ENCODE results near the gene CLEC10A. TPM values are rescaled to one million over a fixed set of nuclear protein-coding genes. Genes with fewer than 3 reads are reported as not detected.

Gene CLEC10A
- total RNA-seq, 4 donors from 2014 or later = 1.6 to 3.3 (median 1.7) TPM

DNA sequence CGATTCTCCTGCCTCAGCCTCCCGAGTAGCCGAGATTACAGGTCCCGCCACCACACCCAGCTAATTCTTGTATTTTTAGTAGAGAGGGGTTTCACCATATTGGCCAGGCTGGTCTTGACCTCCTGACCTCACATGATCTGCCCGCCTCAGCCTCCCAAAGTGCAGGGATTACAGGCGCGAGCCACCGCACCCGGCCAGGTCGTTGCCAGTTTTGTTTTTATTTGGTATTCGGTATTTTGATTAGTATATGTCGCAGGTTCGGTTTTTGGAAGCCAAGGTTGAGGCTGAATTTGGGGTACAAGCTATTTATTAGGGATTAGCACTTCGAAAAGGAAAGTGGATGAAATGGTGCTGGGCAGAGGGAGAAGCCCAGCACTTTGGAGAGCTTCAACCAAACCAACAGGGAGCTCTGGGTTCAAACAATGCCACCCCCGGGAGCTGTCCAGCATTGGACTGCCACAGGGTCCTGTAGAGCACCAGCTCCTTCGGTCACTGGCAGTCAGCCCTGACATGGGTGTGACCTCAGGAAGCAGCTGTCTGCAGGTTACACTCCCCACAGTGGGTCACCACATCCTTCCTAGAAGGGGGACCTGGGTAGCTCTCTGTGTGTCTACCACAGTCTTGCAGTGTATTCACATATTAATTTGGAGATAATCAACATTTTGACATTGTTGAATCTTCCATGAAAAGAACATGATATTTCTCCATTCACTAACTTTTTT lies 1.5 kb upstream of the CLEC10A start:
- Histone ChIP-seq H3K27me3 (peaks cover 2% of the 10 kb centered on the region), H3K4me3 (no peak overlapping the region), H3K4me1 (peaks cover 3% of the 10 kb centered on the region), H3K9me3 (no peaks in the 10 kb centered on the region), H3K27ac (no peak overlapping the region), H3K36me3 (no peaks in the 10 kb centered on the region)
- no peak for DNase-seq (ENCODE audit: low spot score in 2 of 2)
- WGBS = 83% methylated on average over 16 of the region's 16 CpGs
- TF ChIP-seq POLR2AphosphoS5 (IDR thresholded peaks at IDR 0.05) (no peak), POLR2A (IDR thresholded peaks at IDR 0.05) (no peak), EP300 (IDR thresholded peaks at IDR 0.05) (no peak), CTCF (IDR thresholded peaks at IDR 0.05) (no peak)

DNA sequence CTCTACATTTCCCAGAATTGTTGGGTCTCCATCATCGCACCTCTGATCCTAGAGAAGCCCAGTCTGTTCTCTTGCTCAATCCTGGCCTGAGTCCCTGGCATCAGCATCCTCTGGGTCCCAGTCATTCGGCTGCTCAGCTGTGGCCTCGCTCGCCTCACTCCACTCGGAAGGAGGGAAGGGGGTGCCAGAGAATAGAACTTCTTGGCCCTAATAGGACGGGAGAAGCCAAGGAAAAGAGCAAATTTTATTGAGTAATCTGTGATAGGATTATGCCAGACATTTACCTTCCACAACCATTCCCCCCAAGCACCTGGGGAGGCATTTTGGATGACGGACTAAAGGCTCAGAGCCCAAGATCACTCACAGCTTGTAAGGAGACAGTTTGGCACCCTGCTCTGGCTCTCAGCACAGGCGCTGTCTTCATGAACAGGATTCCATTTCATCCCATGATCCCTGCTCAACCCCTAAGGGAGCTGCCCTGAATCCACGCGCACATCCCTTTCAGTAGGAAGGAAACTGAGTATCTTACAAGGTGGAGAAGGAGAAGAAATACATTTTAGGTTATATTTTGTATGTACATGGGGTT lies 498 bp upstream of the CLEC10A start:
- DNase-seq (ENCODE audit: low spot score in 2 of 2) = no peak
- Histone ChIP-seq H3K27ac (no peak overlapping the region), H3K9me3 (no peaks in the 10 kb centered on the region), H3K36me3 (no peaks in the 10 kb centered on the region), H3K4me1 (peaks cover 3% of the 10 kb centered on the region), H3K4me3 (no peak overlapping the region), H3K27me3 (peaks cover 2% of the 10 kb centered on the region)
- no peak for TF ChIP-seq EP300 (IDR thresholded peaks at IDR 0.05)
- no peak for TF ChIP-seq POLR2AphosphoS5 (IDR thresholded peaks at IDR 0.05)
- TF ChIP-seq CTCF (IDR thresholded peaks at IDR 0.05) = no peak
- TF ChIP-seq POLR2A (IDR thresholded peaks at IDR 0.05) = no peak
- WGBS = 47% methylated on average over 10 of the region's 10 CpGs

- Histone ChIP-seq H3K27me3 (peaks cover 2% of the 10 kb centered on the region), H3K27ac (no peak overlapping the region), H3K9me3 (no peaks in the 10 kb centered on the region), H3K36me3 (no peaks in the 10 kb centered on the region), H3K4me3 (no peak overlapping the region), H3K4me1 (peaks cover 3% of the 10 kb centered on the region)
- 82% methylated on average over 10 of the region's 10 CpGs for WGBS
- TF ChIP-seq POLR2A (IDR thresholded peaks at IDR 0.05) = no peak
- TF ChIP-seq POLR2AphosphoS5 (IDR thresholded peaks at IDR 0.05) = no peak
- TF ChIP-seq EP300 (IDR thresholded peaks at IDR 0.05) = no peak
- TF ChIP-seq CTCF (IDR thresholded peaks at IDR 0.05) = no peak
- DNase-seq (ENCODE audit: low spot score in 2 of 2) = no peak
Observed at GRCh38 chr17:7078711-7079110, 1.3 kb downstream of the CLEC10A start.

DNA sequence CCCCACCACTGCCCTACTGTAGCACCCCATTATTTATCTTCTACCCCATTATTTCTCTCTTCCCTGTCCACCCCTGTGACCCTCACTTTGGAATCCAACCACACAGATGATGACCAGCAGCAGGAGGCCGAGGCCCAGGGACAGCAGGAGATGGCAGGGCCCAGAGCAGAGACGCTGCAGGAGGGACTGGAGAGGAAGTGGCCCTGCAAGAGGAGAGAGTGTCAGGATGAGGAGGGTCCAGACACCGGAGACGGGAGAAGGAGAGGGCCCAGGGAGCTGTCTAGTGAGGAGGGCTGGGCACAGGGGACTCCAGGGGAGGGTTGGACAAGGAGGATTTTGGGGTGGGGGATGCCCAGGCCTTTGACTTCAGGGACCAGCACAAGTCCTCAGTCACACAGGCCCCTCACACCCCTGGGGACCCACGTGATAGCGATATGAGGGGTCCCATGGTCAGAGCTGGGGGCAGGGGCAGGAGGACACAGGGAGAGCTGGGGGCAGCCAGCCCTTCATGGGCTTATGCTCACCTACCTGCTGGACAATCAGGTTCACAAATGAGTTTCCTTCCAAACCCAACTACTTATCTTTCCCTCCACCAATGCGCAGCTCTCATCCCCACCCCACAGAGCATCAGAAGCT lies 2.0 kb downstream of the CLEC10A start:
- H3K9me3 ChIP-seq = no peaks in the 10 kb centered on the region
- TF ChIP-seq POLR2AphosphoS5 (IDR thresholded peaks at IDR 0.05) = no peak
- TF ChIP-seq CTCF (IDR thresholded peaks at IDR 0.05) = no peak
- no peak for TF ChIP-seq POLR2A (IDR thresholded peaks at IDR 0.05)
- TF ChIP-seq EP300 (IDR thresholded peaks at IDR 0.05) = no peak
- 95% methylated on average over 6 of the region's 7 CpGs for WGBS
- DNase-seq (ENCODE audit: low spot score in 2 of 2) = no peak
- H3K27me3 ChIP-seq = no peaks in the 10 kb centered on the region
- H3K27ac ChIP-seq = no peak overlapping the region
- peaks cover 3% of the 10 kb centered on the region for H3K4me1 ChIP-seq
- H3K4me3 ChIP-seq = no peak overlapping the region
- no peaks in the 10 kb centered on the region for H3K36me3 ChIP-seq

DNA sequence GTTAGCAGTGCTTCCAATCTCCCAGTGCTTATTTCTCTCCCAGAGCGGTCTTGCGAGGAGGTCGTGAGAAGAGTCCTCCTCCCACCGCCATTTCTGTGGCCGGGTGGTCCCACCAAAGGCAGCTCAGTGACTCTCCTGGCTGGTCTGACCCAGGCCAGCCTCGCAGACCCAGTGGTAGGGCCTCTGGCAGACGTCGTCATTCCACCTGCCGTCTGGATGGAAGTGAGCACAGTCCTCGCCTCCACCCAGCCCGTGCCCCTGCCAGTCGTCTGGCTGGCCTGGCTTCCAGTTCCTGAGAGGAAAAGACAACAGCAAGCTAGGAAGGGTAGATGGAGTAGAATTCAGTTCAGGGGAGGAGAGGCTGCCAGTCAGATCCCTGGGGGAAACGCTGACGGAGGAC lies 5.1 kb downstream of the CLEC10A start:
- DNase-seq (ENCODE audit: low spot score in 2 of 2) = no peak
- no peaks in the 10 kb centered on the region for H3K4me1 ChIP-seq
- H3K27ac ChIP-seq = no peak overlapping the region
- H3K36me3 ChIP-seq = no peaks in the 10 kb centered on the region
- H3K4me3 ChIP-seq = no peak overlapping the region
- 84% methylated on average over 14 of the region's 14 CpGs for WGBS
- no peak for TF ChIP-seq CTCF (IDR thresholded peaks at IDR 0.05)
- H3K9me3 ChIP-seq = no peaks in the 10 kb centered on the region
- no peaks in the 10 kb centered on the region for H3K27me3 ChIP-seq
